IPS-11a (cell line): ENCODE results near the gene SLC35B2.

Source experiments
- H3K4me3 ChIP-seq: one replicate; pipeline ENCODE4 v1.5.1; 2013; ENCODE audit warnings: low read depth, low read length, control low read depth

SLC35B2 gene

GRCh38 chr6:44269178-44269920 is 12.0 kb upstream of the SLC35B2 start:
- no peak overlapping the region for H3K4me3 ChIP-seq

GRCh38 chr6:44268095-44268628 is 10.8 kb upstream of the SLC35B2 start:
- no peak overlapping the region for H3K4me3 ChIP-seq

GRCh38 chr6:44267252-44267651 is 9.9 kb upstream of the SLC35B2 start:
- H3K4me3 ChIP-seq: no peak overlapping the region

GRCh38 chr6:44266347-44266746 is 9.0 kb upstream of the SLC35B2 start:
- H3K4me3 ChIP-seq: no peak overlapping the region

- no peak overlapping the region for H3K4me3 ChIP-seq
These were observed 8.4 kb upstream of the SLC35B2 start for GRCh38 chr6:44265722-44266233.

- peak within 1 kb of the TSS; percentile 70 for H3K4me3 ChIP-seq
These were observed 7.8 kb upstream of the SLC35B2 start, which contains the start of gene NFKBIE for GRCh38 chr6:44265007-44265721. NFKBIE (minus strand) TSS chr6:44265551; CDS start chr6:44265346, 205 bp downstream.

GRCh38 chr6:44264154-44265006 is 7.1 kb upstream of the SLC35B2 start:
- H3K4me3 ChIP-seq: peak overlapping the region; percentile 70

GRCh38 chr6:44263354-44264100 is 6.2 kb upstream of the SLC35B2 start:
- no peak overlapping the region for H3K4me3 ChIP-seq

GRCh38 chr6:44262467-44263353 is 5.4 kb upstream of the SLC35B2 start:
- H3K4me3 ChIP-seq: no peak overlapping the region

GRCh38 chr6:44261581-44261980 is 4.3 kb upstream of the SLC35B2 start:
- no peak overlapping the region for H3K4me3 ChIP-seq

- no peak overlapping the region for H3K4me3 ChIP-seq
These were observed 3.3 kb upstream of the SLC35B2 start for GRCh38 chr6:44260451-44261297.

- no peak overlapping the region for H3K4me3 ChIP-seq
These were observed 2.7 kb upstream of the SLC35B2 start for GRCh38 chr6:44260011-44260410.

GRCh38 chr6:44258921-44259320 is 1.6 kb upstream of the SLC35B2 start:
- no peak overlapping the region for H3K4me3 ChIP-seq

GRCh38 chr6:44258325-44258863 is 1.1 kb upstream of the SLC35B2 start:
- H3K4me3 ChIP-seq: no peak overlapping the region

- peak overlapping the region; percentile 40 for H3K4me3 ChIP-seq
These were observed 511 bp upstream of the SLC35B2 start for GRCh38 chr6:44257753-44258324.

GRCh38 chr6:44256775-44257024 is 628 bp downstream of the SLC35B2 start:
- peak overlapping the region; percentile 61 for H3K4me3 ChIP-seq

GRCh38 chr6:44255871-44256774 is 1.2 kb downstream of the SLC35B2 start:
- peak overlapping the region; percentile 61 for H3K4me3 ChIP-seq
